GM11168 (cell line): ENCODE measurements around the gene SLC15A3.

Experiments used
- in situ Hi-C: fragments of 300-500 bp; cut with MboI; formaldehyde crosslinking; loops from one replicate; pipeline ENCODE4 v1.12.0; 2022; ENCODE audit warnings: low sequenced_read_pairs; ENCODE audit not compliant: unreplicated experiment

The SLC15A3 gene

GRCh38 chr11:60932605-60933356 lies 19.2 kb downstream of the SLC15A3 start:
- in situ Hi-C loops = no loop called here

GRCh38 chr11:60931917-60932316 lies 20.1 kb downstream of the SLC15A3 start:
- in situ Hi-C loops = no loop called here

- in situ Hi-C loops = no loop called here
Observed at GRCh38 chr11:60930394-60930793, 21.6 kb downstream of the SLC15A3 start.

GRCh38 chr11:60929764-60930163 lies 22.2 kb downstream of the SLC15A3 start:
- in situ Hi-C loops = no loop called here

- in situ Hi-C loops = no loop called here
Observed at GRCh38 chr11:60928563-60929001, 23.4 kb downstream of the SLC15A3 start.

GRCh38 chr11:60927600-60927999 lies 24.4 kb downstream of the SLC15A3 start:
- in situ Hi-C loops = no loop called here

GRCh38 chr11:60927061-60927592 lies 24.8 kb downstream of the SLC15A3 start:
- in situ Hi-C loops = no loop called here

GRCh38 chr11:60926500-60926899 lies 25.5 kb downstream of the SLC15A3 start:
- in situ Hi-C loops = no loop called here

- in situ Hi-C loops = no loop called here
Observed at GRCh38 chr11:60925868-60926267, 26.1 kb downstream of the SLC15A3 start.

- in situ Hi-C loops = no loop called here
Observed at GRCh38 chr11:60924906-60925853, 26.8 kb downstream of the SLC15A3 start.

GRCh38 chr11:60924110-60924905 lies 27.7 kb downstream of the SLC15A3 start, which contains the start of gene TMEM132A:
Gene TMEM132A (plus strand): TSS chr11:60924460. CDS start chr11:60924634, 174 bp downstream.
- in situ Hi-C loops = no loop called here

- in situ Hi-C loops = no loop called here
Observed at GRCh38 chr11:60923800-60924109, 28.2 kb downstream of the SLC15A3 start.

GRCh38 chr11:60923326-60923725 lies 28.6 kb downstream of the SLC15A3 start:
- in situ Hi-C loops = no loop called here

- in situ Hi-C loops = no loop called here
Observed at GRCh38 chr11:60922906-60923305, 29.1 kb downstream of the SLC15A3 start.

- in situ Hi-C loops = no loop called here
Observed at GRCh38 chr11:60921777-60922335, 30.1 kb downstream of the SLC15A3 start.

GRCh38 chr11:60921259-60921658 lies 30.7 kb downstream of the SLC15A3 start:
- in situ Hi-C loops = no loop called here

- in situ Hi-C loops = no loop called here
Observed at GRCh38 chr11:60919956-60920355, 32.0 kb downstream of the SLC15A3 start.

- in situ Hi-C loops = no loop called here
Observed at GRCh38 chr11:60919320-60919719, 32.7 kb downstream of the SLC15A3 start.

- in situ Hi-C loops = no loop called here
Observed at GRCh38 chr11:60918939-60919265, 33.1 kb downstream of the SLC15A3 start.
